HUES48 (cell line): ENCODE data around the gene ST7.
A peak's percentile ranks its signal among the peaks of the same experiment; 100 is the strongest.

ENCODE experiments used
- H3K27ac ChIP-seq: one replicate; pipeline ENCODE4 v1.7.0; 2013; ENCODE audit warnings: low read depth, low read length, inconsistent platforms
- H3K27me3 ChIP-seq: 2 replicates; pipeline ENCODE4 v1.6.1; 2013; ENCODE audit warnings: mild to moderate bottlenecking, low read length; ENCODE audit not compliant: control insufficient read depth, insufficient read depth
- H3K36me3 ChIP-seq: 2 replicates; pipeline ENCODE4 v1.6.1; 2013; ENCODE audit warnings: low read length; ENCODE audit not compliant: control insufficient read depth, insufficient read depth
- H3K4me1 ChIP-seq: 2 replicates; pipeline ENCODE4 v1.6.1; 2013; ENCODE audit warnings: mild to moderate bottlenecking, low read length; ENCODE audit not compliant: control insufficient read depth, insufficient read depth
- H3K4me3 ChIP-seq: 2 replicates; pipeline ENCODE4 v1.5.1; 2013; ENCODE audit warnings: mild to moderate bottlenecking, low read depth, low read length
- H3K9ac ChIP-seq: 2 replicates; pipeline ENCODE4 v1.6.1; 2013; ENCODE audit warnings: mild to moderate bottlenecking, low read depth, low read length, moderate library complexity
- H3K9me3 ChIP-seq: 2 replicates; pipeline ENCODE4 v1.6.1; 2013; ENCODE audit warnings: low read length; ENCODE audit not compliant: control insufficient read depth, insufficient read depth

ST7 gene

GRCh38 chr7:117130262-117130661 lies 177.0 kb downstream of the ST7 start:
- H3K27me3 ChIP-seq: no peaks in the 10 kb centered on the region
- H3K9me3 ChIP-seq: no peaks in the 10 kb centered on the region
- H3K4me1 ChIP-seq: peaks cover 22% of the 10 kb centered on the region
- H3K4me3 ChIP-seq: no peak overlapping the region
- H3K27ac ChIP-seq: no peak overlapping the region
- H3K36me3 ChIP-seq: no peaks in the 10 kb centered on the region
- no peak overlapping the region for H3K9ac ChIP-seq

- Histone ChIP-seq H3K27me3 (no peaks in the 10 kb centered on the region), H3K36me3 (no peaks in the 10 kb centered on the region), H3K9me3 (no peaks in the 10 kb centered on the region), H3K4me1 (peaks cover 10% of the 10 kb centered on the region), H3K4me3 (no peak overlapping the region), H3K9ac (no peak overlapping the region), H3K27ac (no peak overlapping the region)
Measured at GRCh38 chr7:117132321-117133120, 179.2 kb downstream of the ST7 start.

- Histone ChIP-seq H3K27me3 (no peaks in the 10 kb centered on the region), H3K4me3 (no peak overlapping the region), H3K9me3 (no peaks in the 10 kb centered on the region), H3K4me1 (peaks cover 16% of the 10 kb centered on the region), H3K9ac (no peak overlapping the region), H3K36me3 (no peaks in the 10 kb centered on the region), H3K27ac (no peak overlapping the region)
Measured at GRCh38 chr7:117133125-117133524, 179.8 kb downstream of the ST7 start.

- Histone ChIP-seq H3K9ac (no peak overlapping the region), H3K4me3 (no peak overlapping the region), H3K27ac (no peak overlapping the region), H3K4me1 (peaks cover 29% of the 10 kb centered on the region), H3K9me3 (no peaks in the 10 kb centered on the region), H3K27me3 (no peaks in the 10 kb centered on the region), H3K36me3 (no peaks in the 10 kb centered on the region)
Measured at GRCh38 chr7:117134411-117134810, 181.1 kb downstream of the ST7 start.

GRCh38 chr7:117134889-117135552 lies 181.7 kb downstream of the ST7 start:
- peaks cover 35% of the 10 kb centered on the region for H3K4me1 ChIP-seq
- H3K9me3 ChIP-seq: no peaks in the 10 kb centered on the region
- no peak overlapping the region for H3K9ac ChIP-seq
- H3K4me3 ChIP-seq: no peak overlapping the region
- H3K36me3 ChIP-seq: no peaks in the 10 kb centered on the region
- no peaks in the 10 kb centered on the region for H3K27me3 ChIP-seq
- no peak overlapping the region for H3K27ac ChIP-seq

GRCh38 chr7:117135553-117135891 lies 182.2 kb downstream of the ST7 start:
- no peak overlapping the region for H3K27ac ChIP-seq
- H3K9me3 ChIP-seq: no peaks in the 10 kb centered on the region
- no peak overlapping the region for H3K4me3 ChIP-seq
- H3K36me3 ChIP-seq: no peaks in the 10 kb centered on the region
- H3K27me3 ChIP-seq: no peaks in the 10 kb centered on the region
- peaks cover 40% of the 10 kb centered on the region for H3K4me1 ChIP-seq
- H3K9ac ChIP-seq: no peak overlapping the region

GRCh38 chr7:117137868-117138267 lies 184.6 kb downstream of the ST7 start:
- H3K9ac ChIP-seq: no peak overlapping the region
- H3K4me3 ChIP-seq: no peak overlapping the region
- H3K9me3 ChIP-seq: no peaks in the 10 kb centered on the region
- no peaks in the 10 kb centered on the region for H3K36me3 ChIP-seq
- no peak overlapping the region for H3K27ac ChIP-seq
- H3K4me1 ChIP-seq: peaks cover 59% of the 10 kb centered on the region
- no peaks in the 10 kb centered on the region for H3K27me3 ChIP-seq

- peaks cover 65% of the 10 kb centered on the region for H3K4me1 ChIP-seq
- H3K27me3 ChIP-seq: no peaks in the 10 kb centered on the region
- no peak overlapping the region for H3K9ac ChIP-seq
- peak overlapping the region; percentile 84 for H3K27ac ChIP-seq
- no peaks in the 10 kb centered on the region for H3K9me3 ChIP-seq
- no peaks in the 10 kb centered on the region for H3K36me3 ChIP-seq
- no peak overlapping the region for H3K4me3 ChIP-seq
Measured at GRCh38 chr7:117138495-117138894, 185.2 kb downstream of the ST7 start.

GRCh38 chr7:117138981-117139380 lies 185.7 kb downstream of the ST7 start:
- Histone ChIP-seq H3K9me3 (no peaks in the 10 kb centered on the region), H3K27ac (peak overlapping the region; percentile 84)

GRCh38 chr7:117139397-117139984 lies 186.2 kb downstream of the ST7 start:
- Histone ChIP-seq H3K9me3 (no peaks in the 10 kb centered on the region), H3K4me3 (peak overlapping the region; percentile 19; the same call in 1 of the 2 replicates), H3K4me1 (peaks cover 68% of the 10 kb centered on the region), H3K27ac (peak overlapping the region; percentile 84), H3K27me3 (no peaks in the 10 kb centered on the region), H3K9ac (peak overlapping the region; percentile 30; the same call in 1 of the 2 replicates), H3K36me3 (no peaks in the 10 kb centered on the region)

More at GRCh38 chr7:117138981-117139380, 185.7 kb downstream of the ST7 start:
- H3K9ac ChIP-seq: peak overlapping the region; percentile 30; the same call in 1 of the 2 replicates
- H3K27me3 ChIP-seq: no peaks in the 10 kb centered on the region
- H3K4me1 ChIP-seq: peaks cover 68% of the 10 kb centered on the region
- no peaks in the 10 kb centered on the region for H3K36me3 ChIP-seq
- peak overlapping the region; percentile 19; the same call in 1 of the 2 replicates for H3K4me3 ChIP-seq

- no peak overlapping the region for H3K27ac ChIP-seq
- no peak overlapping the region for H3K4me3 ChIP-seq
- no peaks in the 10 kb centered on the region for H3K36me3 ChIP-seq
- H3K9ac ChIP-seq: no peak overlapping the region
- no peaks in the 10 kb centered on the region for H3K27me3 ChIP-seq
- H3K4me1 ChIP-seq: peaks cover 68% of the 10 kb centered on the region
- H3K9me3 ChIP-seq: no peaks in the 10 kb centered on the region
Measured at GRCh38 chr7:117140921-117141320, 187.6 kb downstream of the ST7 start.
